Measurements from ENCODE around the gene KCNK1.
A peak's percentile ranks its signal among the peaks of the same experiment; 100 is the strongest.

The KCNK1 gene

GRCh38 chr1:233664253-233664652 lies 50.3 kb downstream of the KCNK1 start:
- H3K4me3 Mint-ChIP-seq, result no peak overlapping the region
- no peaks in the 10 kb centered on the region for H3K9me3 Mint-ChIP-seq
- no peak overlapping the region for H3K27ac Mint-ChIP-seq
- H3K36me3 Mint-ChIP-seq (ENCODE audit: low read depth), result no peaks in the 10 kb centered on the region
- TF ChIP-seq CTCF (IDR thresholded peaks at IDR 0.05; ENCODE audit: unreplicated experiment in 3 of 3), result no peak
- no peaks in the 10 kb centered on the region for H3K27me3 Mint-ChIP-seq (ENCODE audit: low read depth)
- peaks cover 30% of the 10 kb centered on the region for H3K4me1 Mint-ChIP-seq

- H3K4me1 Mint-ChIP-seq, result peaks cover 30% of the 10 kb centered on the region
- TF ChIP-seq CTCF (IDR thresholded peaks at IDR 0.05; ENCODE audit: unreplicated experiment in 3 of 3), result no peak
Measured at GRCh38 chr1:233664804-233665574, 51.1 kb downstream of the KCNK1 start.

GRCh38 chr1:233665575-233666270 lies 51.8 kb downstream of the KCNK1 start:
- no peak overlapping the region for H3K4me3 Mint-ChIP-seq
- H3K9me3 Mint-ChIP-seq, result no peaks in the 10 kb centered on the region
- no peak for TF ChIP-seq CTCF (IDR thresholded peaks at IDR 0.05; ENCODE audit: unreplicated experiment in 3 of 3)
- H3K27me3 Mint-ChIP-seq (ENCODE audit: low read depth), result no peaks in the 10 kb centered on the region
- peaks cover 4% of the 10 kb centered on the region for H3K36me3 Mint-ChIP-seq (ENCODE audit: low read depth)
- peaks cover 35% of the 10 kb centered on the region for H3K4me1 Mint-ChIP-seq
- peak overlapping the region in 1 of 3 experiments; percentile 19 for H3K27ac Mint-ChIP-seq

More at GRCh38 chr1:233664804-233665574, 51.1 kb downstream of the KCNK1 start:
- no peaks in the 10 kb centered on the region for H3K36me3 Mint-ChIP-seq (ENCODE audit: low read depth)
- H3K9me3 Mint-ChIP-seq, result no peaks in the 10 kb centered on the region
- no peaks in the 10 kb centered on the region for H3K27me3 Mint-ChIP-seq (ENCODE audit: low read depth)
- H3K4me3 Mint-ChIP-seq, result no peak overlapping the region
- H3K27ac Mint-ChIP-seq, result peak overlapping the region in 1 of 3 experiments; percentile 19

GRCh38 chr1:233667741-233668140 lies 53.8 kb downstream of the KCNK1 start:
- TF ChIP-seq CTCF (IDR thresholded peaks at IDR 0.05; ENCODE audit: unreplicated experiment in 3 of 3), result no peak
- peaks cover 4% of the 10 kb centered on the region for H3K27me3 Mint-ChIP-seq (ENCODE audit: low read depth)
- peaks cover 24% of the 10 kb centered on the region for H3K4me1 Mint-ChIP-seq
- no peaks in the 10 kb centered on the region for H3K9me3 Mint-ChIP-seq
- peak overlapping the region in 2 of 3 experiments; percentile 45 to 57 for H3K27ac Mint-ChIP-seq
- no peak overlapping the region for H3K4me3 Mint-ChIP-seq
- peaks cover 4% of the 10 kb centered on the region for H3K36me3 Mint-ChIP-seq (ENCODE audit: low read depth)

DNA sequence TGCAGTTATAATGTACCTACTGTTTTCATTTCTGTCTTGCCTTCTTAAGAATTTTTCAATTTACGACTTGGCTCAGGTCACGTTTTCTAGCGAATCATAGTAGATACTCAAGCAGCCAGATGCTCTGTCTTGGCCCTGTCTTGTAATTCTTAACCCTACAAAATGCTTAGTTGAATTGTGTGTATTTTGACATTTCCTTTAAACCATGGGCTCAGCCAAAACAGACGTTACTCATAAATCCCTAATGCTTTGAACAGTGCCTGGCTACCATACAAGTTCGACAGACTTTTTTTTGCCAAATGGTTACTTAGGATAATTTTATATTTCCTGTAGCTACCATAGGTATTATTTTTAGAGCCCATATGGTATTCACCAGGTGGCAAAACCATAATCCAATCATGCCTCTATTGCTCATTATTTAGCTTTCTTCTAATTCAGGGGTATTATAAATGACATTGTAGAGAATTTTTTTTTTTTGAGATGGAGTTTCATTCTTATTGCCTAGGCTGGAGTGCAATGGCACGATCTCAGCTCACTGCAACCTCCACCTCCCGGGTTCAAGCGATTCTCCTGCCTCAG lies 54.3 kb downstream of the KCNK1 start:
- TF ChIP-seq CTCF (IDR thresholded peaks at IDR 0.05; ENCODE audit: unreplicated experiment in 3 of 3), result no peak
- Mint-ChIP-seq H3K27me3 (ENCODE audit: low read depth) (peaks cover 4% of the 10 kb centered on the region), H3K4me3 (no peak overlapping the region), H3K36me3 (ENCODE audit: low read depth) (peaks cover 4% of the 10 kb centered on the region), H3K4me1 (peaks cover 29% of the 10 kb centered on the region), H3K9me3 (no peaks in the 10 kb centered on the region), H3K27ac (peak overlapping the region in 2 of 3 experiments; percentile 45 to 57)
